Mesothelial cell of epicardium (in vitro differentiated cells): ENCODE results near the gene GOLGA7B. TPM values are rescaled to one million over a fixed set of nuclear protein-coding genes. Genes with fewer than 3 reads are reported as not detected.

Experiments used
- DNase-seq, 2 experiments: peaks; one replicate each; pipeline ENCODE4 v3.0.0; 2021; ENCODE audit warnings: low spot score in 2 of 2; ENCODE audit not compliant: unreplicated experiment in 2 of 2
- H3K27ac Mint-ChIP-seq: 2 replicates; pipeline ENCODE4 v1.8.0; 2021; ENCODE audit warnings: mixed read lengths
- H3K27me3 Mint-ChIP-seq: 2 replicates; pipeline ENCODE4 v1.8.0; 2021; ENCODE audit warnings: low read depth, mixed read lengths
- H3K36me3 Mint-ChIP-seq: 2 replicates; pipeline ENCODE4 v1.8.0; 2021; ENCODE audit warnings: mixed read lengths
- H3K4me1 Mint-ChIP-seq: 2 replicates; pipeline ENCODE4 v1.8.0; 2021; ENCODE audit warnings: mixed read lengths
- H3K4me3 Mint-ChIP-seq: 2 replicates; pipeline ENCODE4 v1.8.0; 2021; ENCODE audit warnings: mild to moderate bottlenecking, moderate library complexity, mixed read lengths
- H3K9me3 Mint-ChIP-seq: 2 replicates; pipeline ENCODE4 v1.8.0; 2021; ENCODE audit warnings: mixed read lengths
- CTCF ChIP-seq: fragments of 200-600 bp; sonication (generic); IDR thresholded peaks from one replicate; pipeline ENCODE4 v1.5.0; 2021; ENCODE audit warnings: antibody characterized with exemption; ENCODE audit not compliant: unreplicated experiment
- total RNA-seq: library from RNA; stranded (reverse); gene quantifications from 3 replicates; pipeline ENCODE4 v1.2.1, GENCODE V29; 2021

The GOLGA7B gene
- total RNA-seq, 1 donor from 2014 or later: 0.16 TPM

- no peak for TF ChIP-seq CTCF
- Mint-ChIP-seq H3K9me3 (no peaks in the 10 kb centered on the region), H3K27ac (no peak overlapping the region), H3K4me3 (no peak overlapping the region), H3K4me1 (peaks cover 4% of the 10 kb centered on the region), H3K36me3 (no peaks in the 10 kb centered on the region), H3K27me3 (peaks cover 30% of the 10 kb centered on the region)
- DNase-seq: no peak
These were observed 5.0 kb upstream of the GOLGA7B start for GRCh38 chr10:97844678-97845077.

- peaks cover 56% of the 10 kb centered on the region for H3K27me3 Mint-ChIP-seq
- no peak for DNase-seq
- no peak overlapping the region for H3K27ac Mint-ChIP-seq
- peaks cover 4% of the 10 kb centered on the region for H3K4me1 Mint-ChIP-seq
- peak overlapping the region; percentile 55 for H3K4me3 Mint-ChIP-seq
- H3K36me3 Mint-ChIP-seq: no peaks in the 10 kb centered on the region
- no peak for TF ChIP-seq CTCF
- no peaks in the 10 kb centered on the region for H3K9me3 Mint-ChIP-seq
These were observed 448 bp upstream of the GOLGA7B start for GRCh38 chr10:97849103-97849686.

DNA sequence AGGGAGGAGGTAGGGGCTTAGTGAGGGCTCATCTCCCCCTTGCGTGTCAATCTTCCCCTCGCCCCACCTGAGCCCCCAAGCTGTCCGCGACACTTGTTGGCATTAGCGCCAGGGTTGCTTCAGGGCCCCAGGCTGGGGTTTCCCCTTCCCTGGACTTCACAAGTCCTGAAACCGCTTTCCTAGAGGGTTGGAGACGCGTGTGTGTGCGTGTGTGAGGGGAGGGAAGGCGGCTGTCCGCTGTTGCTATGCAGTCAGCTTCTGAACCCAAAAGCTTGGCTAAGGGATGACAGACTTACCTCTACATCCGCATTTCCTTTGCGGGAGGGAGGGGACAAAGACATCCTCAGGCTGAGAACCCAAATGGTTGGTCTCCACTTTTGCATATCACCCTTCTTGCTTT, 803 bp downstream of the GOLGA7B start:
- H3K36me3 Mint-ChIP-seq: no peaks in the 10 kb centered on the region
- DNase-seq: no peak
- H3K9me3 Mint-ChIP-seq: no peaks in the 10 kb centered on the region
- peaks cover 68% of the 10 kb centered on the region for H3K27me3 Mint-ChIP-seq
- TF ChIP-seq CTCF: no peak
- H3K4me1 Mint-ChIP-seq: peaks cover 4% of the 10 kb centered on the region
- no peak overlapping the region for H3K4me3 Mint-ChIP-seq
- no peak overlapping the region for H3K27ac Mint-ChIP-seq

GRCh38 chr10:97851341-97852001, 1.8 kb downstream of the GOLGA7B start:
- peaks cover 4% of the 10 kb centered on the region for H3K4me1 Mint-ChIP-seq
- peaks cover 77% of the 10 kb centered on the region for H3K27me3 Mint-ChIP-seq
- H3K4me3 Mint-ChIP-seq: no peak overlapping the region
- H3K9me3 Mint-ChIP-seq: peaks cover 3% of the 10 kb centered on the region
- no peaks in the 10 kb centered on the region for H3K36me3 Mint-ChIP-seq
- no peak for TF ChIP-seq CTCF
- no peak for DNase-seq
- H3K27ac Mint-ChIP-seq: no peak overlapping the region

GRCh38 chr10:97852277-97852676, 2.6 kb downstream of the GOLGA7B start:
- Mint-ChIP-seq H3K36me3 (no peaks in the 10 kb centered on the region), H3K4me1 (peaks cover 4% of the 10 kb centered on the region), H3K4me3 (no peak overlapping the region), H3K27me3 (peaks cover 84% of the 10 kb centered on the region), H3K9me3 (peaks cover 8% of the 10 kb centered on the region), H3K27ac (no peak overlapping the region)
- TF ChIP-seq CTCF: no peak
- no peak for DNase-seq
